Spleen (tissue), 11 donors: ENCODE measurements around the gene COL9A3. TPM values are rescaled to one million over a fixed set of nuclear protein-coding genes. Genes with fewer than 3 reads are reported as not detected.

Experiments
- DNase-seq: peaks from one replicate; pipeline ENCODE4 v3.0.0-alpha.2; 2020
- H3K27ac ChIP-seq, 8 donors: fragments of 200-600 bp; sonication (generic) in 7 of 8; 1 replicate in 4 of 8; 2 replicates in 4 of 8; pipeline versions ENCODE4 v1.5.0 to v1.8.0; 2016 to 2021; ENCODE audit warnings: inconsistent platforms in 4 of 8, mild to moderate bottlenecking in 4 of 8, moderate library complexity in 1 of 8
- H3K27me3 ChIP-seq, 7 donors: fragments of 200-600 bp; sonication (generic) in 6 of 7; replicated peaks in 1 of 7; 1 replicate in 4 of 7; 2 replicates in 3 of 7; pipeline versions ENCODE4 v1.5.0 to v1.8.0; 2016 to 2021; ENCODE audit warnings: inconsistent platforms in 3 of 7, mild to moderate bottlenecking in 1 of 7
- H3K36me3 ChIP-seq, 6 donors: fragments of 200-600 bp; sonication (generic) in 5 of 6; 1 replicate in 4 of 6; 2 replicates in 2 of 6; pipeline versions ENCODE4 v1.5.0 to v1.8.0; 2016 to 2021; ENCODE audit warnings: inconsistent platforms in 2 of 6
- H3K4me1 ChIP-seq, 6 donors: fragments of 200-600 bp; sonication (generic) in 5 of 6; 1 replicate in 3 of 6; 2 replicates in 3 of 6; pipeline versions ENCODE4 v1.5.0 to v1.8.0; 2016 to 2021; ENCODE audit warnings: inconsistent platforms in 3 of 6
- H3K4me3 ChIP-seq, 8 donors: fragments of 200-600 bp; sonication (generic) in 7 of 8; 1 replicate in 4 of 8; 2 replicates in 4 of 8; pipeline versions ENCODE4 v1.5.0 to v1.8.0; 2016 to 2021; ENCODE audit warnings: inconsistent platforms in 4 of 8, mild to moderate bottlenecking in 4 of 8, moderate library complexity in 2 of 8
- H3K9me3 ChIP-seq, 8 donors: fragments of 200-600 bp; sonication (generic) in 7 of 8; 1 replicate in 4 of 8; 2 replicates in 4 of 8; pipeline versions ENCODE4 v1.5.0 to v1.8.0; 2016 to 2021; ENCODE audit warnings: inconsistent platforms in 4 of 8
- POLR2A ChIP-seq, 3 donors: fragments of 450-650 bp; IDR thresholded peaks; one replicate each; pipeline ENCODE4 v1.5.1; 2017; ENCODE audit warnings: antibody characterized with exemption in 3 of 3, mild to moderate bottlenecking in 1 of 3
- POLR2AphosphoS5 ChIP-seq, 3 donors: sonication (generic); formaldehyde crosslinking; IDR thresholded peaks; one replicate each; pipeline ENCODE4 v1.5.1; 2017; ENCODE audit warnings: antibody characterized with exemption in 3 of 3
- WGBS, 5 donors: extraction: QIAGEN DNeasy Blood & Tissue Kit in 3 of 5; methylation state at CpG; one replicate each; pipeline versions ENCODE4 v1.1.5 to v1.1.7; 2013 to 2018; 5-methylcytosine and 5-hydroxymethylcytosine counted together
- intact Hi-C: fragments of 100-400 bp; cut with DNase I; formaldehyde crosslinking; loops from one replicate; pipeline ENCODE4 v1.15.0; 2023; ENCODE audit warnings: low total_unique reads
- polyA plus RNA-seq, 3 donors: library from polyadenylated mRNA; stranded (reverse); fragments of 200-250 nt; gene quantifications; one replicate each; pipeline ENCODE4 v1.2.1, GENCODE V29; 2013
- total RNA-seq, 7 donors: library from RNA; depleted of rRNA in 3 of 7; stranded (reverse); fragments of >200 nt in 3 of 7; fragmentation: NEBNext Ultra II Directional in 4 of 7; extraction: Animal tissue kit (Norgen Biotek cat#: 25700) in 4 of 7; gene quantifications; one replicate each; pipeline versions ENCODE4 v1.1.0 to v1.2.1, GENCODE V29; 2016 to 2021
- TF ChIP-seq, protein P1 (sequence below), 11 experiments: fragments of 200-600 bp in 7 of 11; fragments of 450-650 bp in 4 of 11; sonication (generic) in 4 of 11; IDR thresholded peaks in 8 of 11; conservative IDR thresholded peaks in 3 of 11; 1 replicate in 7 of 11; 2 replicates in 4 of 11; pipeline versions ENCODE4 v1.4.0 to v1.8.0; 2016 to 2021; ENCODE audit warnings: antibody characterized with exemption in 11 of 11, inconsistent platforms in 4 of 11, mild to moderate bottlenecking in 1 of 11
- donor health status: healthy with polysubstance abuse.
- donor health status: DM: no; HTN: no; CAD: no; lungs with moderate emphysema.
- donor health status: DM: no; HTN: no; CAD: no.
- donor health status: Bipolar disorder and iron deficiency.
- donor health status: healthy.
- donor health status: DM: no; HTN: no; CAD: no.
- donor health status: DM: yes; HTN: yes; CAD: no.

The COL9A3 gene
- total and polyA plus RNA-seq, 10 donors: 1.2 to 16.7 (median 11.1) TPM

GRCh38 chr20:62880935-62881661, 64.2 kb downstream of the COL9A3 start:
- DNase-seq: no peak
- H3K36me3 ChIP-seq: peaks cover 0 to 48% (median 29%) of the 10 kb centered on the region in 6 donors
- H3K27ac ChIP-seq: no peak overlapping the region
- no peaks in the 10 kb centered on the region for H3K27me3 ChIP-seq
- H3K4me3 ChIP-seq: no peak overlapping the region
- no peaks in the 10 kb centered on the region for H3K9me3 ChIP-seq
- intact Hi-C loops: no loop called here
- TF ChIP-seq, protein P1, sequence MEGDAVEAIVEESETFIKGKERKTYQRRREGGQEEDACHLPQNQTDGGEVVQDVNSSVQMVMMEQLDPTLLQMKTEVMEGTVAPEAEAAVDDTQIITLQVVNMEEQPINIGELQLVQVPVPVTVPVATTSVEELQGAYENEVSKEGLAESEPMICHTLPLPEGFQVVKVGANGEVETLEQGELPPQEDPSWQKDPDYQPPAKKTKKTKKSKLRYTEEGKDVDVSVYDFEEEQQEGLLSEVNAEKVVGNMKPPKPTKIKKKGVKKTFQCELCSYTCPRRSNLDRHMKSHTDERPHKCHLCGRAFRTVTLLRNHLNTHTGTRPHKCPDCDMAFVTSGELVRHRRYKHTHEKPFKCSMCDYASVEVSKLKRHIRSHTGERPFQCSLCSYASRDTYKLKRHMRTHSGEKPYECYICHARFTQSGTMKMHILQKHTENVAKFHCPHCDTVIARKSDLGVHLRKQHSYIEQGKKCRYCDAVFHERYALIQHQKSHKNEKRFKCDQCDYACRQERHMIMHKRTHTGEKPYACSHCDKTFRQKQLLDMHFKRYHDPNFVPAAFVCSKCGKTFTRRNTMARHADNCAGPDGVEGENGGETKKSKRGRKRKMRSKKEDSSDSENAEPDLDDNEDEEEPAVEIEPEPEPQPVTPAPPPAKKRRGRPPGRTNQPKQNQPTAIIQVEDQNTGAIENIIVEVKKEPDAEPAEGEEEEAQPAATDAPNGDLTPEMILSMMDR (IDR thresholded peaks at IDR 0.05 in 8 of 11, conservative IDR thresholded peaks at IDR 0.05 in 3 of 11): no peak
- peak in 1 of 3 donors; percentile 64 for TF ChIP-seq POLR2AphosphoS5 (IDR thresholded peaks at IDR 0.05)
- TF ChIP-seq POLR2A (IDR thresholded peaks at IDR 0.05): no peak
- WGBS, 5 donors: 91 to 97% (median 93%) methylated on average over 28 to 45 of the region's 45 CpGs
- peaks cover 0 to 16% (median 13%) of the 10 kb centered on the region in 6 donors for H3K4me1 ChIP-seq

DNA sequence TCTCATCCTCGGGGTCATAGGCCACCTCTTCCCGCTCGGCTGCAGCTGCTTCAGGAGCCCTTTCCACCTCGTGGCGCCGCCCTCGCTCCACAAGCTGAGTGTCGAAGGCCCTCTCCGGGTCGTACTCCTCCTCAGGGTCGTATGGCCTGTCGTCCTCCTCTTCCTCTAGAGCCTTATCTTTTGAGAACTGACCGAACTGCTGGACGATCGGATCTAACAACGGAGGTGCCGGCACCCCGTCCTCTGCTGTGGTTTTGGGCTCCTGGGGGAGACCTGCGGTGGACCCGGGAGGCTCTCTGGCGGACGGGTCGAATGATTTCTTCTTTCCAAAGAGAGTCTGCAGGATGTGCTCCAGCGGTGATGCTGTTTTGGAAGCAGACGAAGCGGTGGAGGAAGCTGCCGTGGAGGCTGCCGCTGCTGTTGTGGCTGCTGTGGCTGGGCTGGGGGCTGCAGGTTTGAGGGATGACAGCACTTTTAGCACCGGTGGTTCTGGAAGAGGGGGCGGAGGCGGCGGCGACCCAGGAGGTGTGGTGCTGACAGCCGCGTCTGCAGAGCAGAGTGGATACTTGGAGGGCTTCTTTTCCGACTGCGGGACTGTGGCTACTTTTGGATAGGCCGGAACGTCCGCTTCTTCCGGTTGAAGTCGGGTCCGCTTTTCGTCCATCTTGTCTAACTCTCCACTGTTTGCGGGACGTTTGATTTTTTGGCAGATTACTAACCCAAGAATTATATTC, 65.0 kb downstream of the COL9A3 start:
- H3K4me3 ChIP-seq: no peak overlapping the region
- peak in 1 of 3 donors; percentile 17 for TF ChIP-seq POLR2AphosphoS5 (IDR thresholded peaks at IDR 0.05)
- TF ChIP-seq, protein P1 (IDR thresholded peaks at IDR 0.05 in 8 of 11, conservative IDR thresholded peaks at IDR 0.05 in 3 of 11): no peak
- H3K27me3 ChIP-seq: no peaks in the 10 kb centered on the region
- peaks cover 0 to 12% (median 6%) of the 10 kb centered on the region in 6 donors for H3K4me1 ChIP-seq
- no peaks in the 10 kb centered on the region for H3K9me3 ChIP-seq
- intact Hi-C loops: no loop called here
- no peak for DNase-seq
- H3K36me3 ChIP-seq: peaks cover 0 to 55% (median 35%) of the 10 kb centered on the region in 6 donors
- H3K27ac ChIP-seq: no peak overlapping the region
- WGBS, 5 donors: 91 to 96% (median 94%) methylated on average over 46 of the region's 46 CpGs

GRCh38 chr20:62882426-62882825, 65.6 kb downstream of the COL9A3 start:
- intact Hi-C loops: no loop called here
- Histone ChIP-seq H3K27me3 (no peaks in the 10 kb centered on the region), H3K27ac (no peak overlapping the region), H3K36me3 (peaks cover 0 to 61% (median 41%) of the 10 kb centered on the region in 6 donors), H3K9me3 (no peaks in the 10 kb centered on the region), H3K4me3 (no peak overlapping the region), H3K4me1 (peaks cover 0 to 12% (median 2%) of the 10 kb centered on the region in 6 donors)
- TF ChIP-seq POLR2AphosphoS5 (IDR thresholded peaks at IDR 0.05) (no peak), POLR2A (IDR thresholded peaks at IDR 0.05) (no peak)
- TF ChIP-seq, protein P1 (IDR thresholded peaks at IDR 0.05 in 8 of 11, conservative IDR thresholded peaks at IDR 0.05 in 3 of 11): no peak
- WGBS, 5 donors: 93 to 95% (median 94%) methylated on average over 15 of the region's 15 CpGs
- DNase-seq: no peak

GRCh38 chr20:62884556-62884955, 67.7 kb downstream of the COL9A3 start:
- WGBS, 5 donors: 80 to 86% (median 83%) methylated on average over 8 of the region's 8 CpGs
- Histone ChIP-seq H3K9me3 (no peaks in the 10 kb centered on the region), H3K4me1 (peaks cover 0 to 17% (median 0%) of the 10 kb centered on the region in 6 donors), H3K27me3 (no peaks in the 10 kb centered on the region), H3K36me3 (peaks cover 7 to 75% (median 62%) of the 10 kb centered on the region in 6 donors), H3K27ac (peak overlapping the region in 2 of 8 donors; percentile 2 to 59), H3K4me3 (no peak overlapping the region)
- peak in 1 of 3 donors; percentile 15 for TF ChIP-seq POLR2AphosphoS5 (IDR thresholded peaks at IDR 0.05)
- TF ChIP-seq POLR2A (IDR thresholded peaks at IDR 0.05): no peak
- no peak for DNase-seq
- intact Hi-C loops: no loop called here
